K562 (cell line): ENCODE data around the gene CDKN2D.

ENCODE experiments used
- CTCF ChIP-seq, 3 experiments: IDR thresholded peaks in 2 of 3; conservative IDR thresholded peaks in 1 of 3; 2 replicates each; pipeline ENCODE4 v1.5.1; 2011 to 2012; ENCODE audit warnings: low read length in 3 of 3, mild to moderate bottlenecking in 3 of 3, control low read depth in 2 of 3, improper control_type of control experiment in 1 of 3, inconsistent platforms in 1 of 3, low read depth in 1 of 3, mixed read lengths in 1 of 3, moderate library complexity in 1 of 3; ENCODE audit not compliant: insufficient read depth in 2 of 3
- KAT7 ChIP-seq: sonication (generic); formaldehyde crosslinking; IDR thresholded peaks from 2 replicates; pipeline ENCODE4 v1.8.0; 2022; ENCODE audit warnings: missing genetic modification reagents, mild to moderate bottlenecking, borderline replicate concordance
- NFIC ChIP-seq: fragments of 450-650 bp; IDR thresholded peaks from 2 replicates; pipeline ENCODE4 v1.6.1; 2017; ENCODE audit warnings: mild to moderate bottlenecking, inconsistent platforms
- ZC3H8 ChIP-seq: fragments of 450-650 bp; IDR thresholded peaks from 2 replicates; pipeline ENCODE4 v1.6.1; 2017
- ZNF316 ChIP-seq: fragments of 450-650 bp; IDR thresholded peaks from 2 replicates; pipeline ENCODE4 v1.6.1; 2016
- TF ChIP-seq, protein P1 (sequence below): sonication (generic); formaldehyde crosslinking; IDR thresholded peaks from 2 replicates; pipeline ENCODE4 v1.9.0; 2022; ENCODE audit warnings: mild to moderate bottlenecking, missing genetic modification reagents

DNA sequence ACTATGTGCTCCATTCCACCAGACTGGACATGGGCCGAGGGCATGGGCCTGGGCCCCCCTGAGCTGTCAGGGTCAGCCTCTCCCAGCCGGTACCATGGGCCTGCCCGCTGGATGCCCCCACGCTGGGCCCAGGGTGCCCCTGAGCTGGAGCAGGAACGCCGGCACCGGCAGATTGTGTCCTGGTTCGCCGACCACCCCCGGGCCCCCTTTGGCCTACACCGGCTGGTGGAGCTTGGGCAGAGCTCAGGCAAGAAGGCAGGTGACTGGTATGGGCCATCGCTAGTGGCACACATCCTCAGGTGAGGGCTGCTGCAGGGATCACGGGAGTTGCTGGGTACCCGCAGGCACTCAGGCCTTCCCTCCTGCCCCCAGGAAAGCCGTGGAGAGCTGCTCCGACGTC is 22.0 kb downstream of the CDKN2D start:
- TF ChIP-seq NFIC (no peak), ZC3H8 (no peak), ZNF316 (no peak), CTCF (IDR thresholded peaks at IDR 0.05 in 2 of 3, conservative IDR thresholded peaks at IDR 0.05 in 1 of 3; ENCODE audit: insufficient read depth in 2 of 3, low read depth in 1 of 3, low read length in 3 of 3) (no peak), KAT7 (CRISPR knock-in tag) (no peak)
- TF ChIP-seq, protein P1, sequence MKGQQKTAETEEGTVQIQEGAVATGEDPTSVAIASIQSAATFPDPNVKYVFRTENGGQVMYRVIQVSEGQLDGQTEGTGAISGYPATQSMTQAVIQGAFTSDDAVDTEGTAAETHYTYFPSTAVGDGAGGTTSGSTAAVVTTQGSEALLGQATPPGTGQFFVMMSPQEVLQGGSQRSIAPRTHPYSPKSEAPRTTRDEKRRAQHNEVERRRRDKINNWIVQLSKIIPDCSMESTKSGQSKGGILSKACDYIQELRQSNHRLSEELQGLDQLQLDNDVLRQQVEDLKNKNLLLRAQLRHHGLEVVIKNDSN: no peak
